ENCODE measurements around the gene MTCL3.

Gene MTCL3

GRCh38 chr6:127423921-127424320 is 95.2 kb downstream of the MTCL3 start:
- no peak for DNase-seq (ENCODE audit: low spot score)
